ENCODE results near the gene ZNRF3. TPM values are rescaled to one million over a fixed set of nuclear protein-coding genes. Genes with fewer than 3 reads are reported as not detected.

The ZNRF3 gene
- polyA plus RNA-seq, 1 of the 3 experiments (the other 2 are of a cell fraction): 4.2 TPM

DNA sequence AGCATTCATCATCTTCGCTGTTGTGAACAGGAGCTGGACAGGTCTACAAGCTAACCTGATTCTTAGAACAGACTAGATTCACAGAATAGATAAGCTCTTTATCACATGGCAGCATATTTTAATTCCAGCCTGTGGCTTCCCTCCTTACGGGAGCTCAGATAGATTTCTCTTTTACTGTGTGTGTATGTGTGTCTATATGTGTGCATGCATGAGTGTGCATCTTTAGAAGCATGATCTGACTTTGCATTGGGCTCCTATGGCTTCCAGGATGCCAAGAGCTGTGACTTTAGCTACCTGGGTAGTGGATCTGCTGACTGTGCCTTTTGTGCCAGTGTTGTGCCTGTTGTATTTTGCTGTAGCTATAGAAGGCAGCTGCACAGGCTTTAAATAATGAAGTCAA, 44.3 kb downstream of the ZNRF3 start:
- Histone ChIP-seq H2AFZ (ENCODE audit: low read depth) (no peak overlapping the region), H3K9ac (no peak overlapping the region), H3K4me2 (no peak overlapping the region), H3K36me3 (replicated peaks in 1 of 2; ENCODE audit: control insufficient read depth in 1 of 2, insufficient read depth in 2 of 2, low read length in 1 of 2) (no peaks in the 10 kb centered on the region), H3K79me2 (ENCODE audit: insufficient read depth) (peaks cover 38% of the 10 kb centered on the region), H3F3A (replicated peaks; ENCODE audit: insufficient read depth) (no peaks in the 10 kb centered on the region), H3K9me3 (no peaks in the 10 kb centered on the region), H3K27me3 (ENCODE audit: insufficient read depth) (no peaks in the 10 kb centered on the region), H3K4me1 (ENCODE audit: control insufficient read depth in 1 of 2, insufficient read depth in 2 of 2, low read depth in 1 of 2, low read length in 1 of 2) (peaks cover 0 to 16% of the 10 kb centered on the region in 2 experiments; a peak in 1 of 4 replicates), H3K4me3 (ENCODE audit: low read depth in 2 of 2, low read length in 1 of 2) (no peak overlapping the region), H3K27ac (ENCODE audit: low read depth in 2 of 2, low read length in 1 of 2) (no peak overlapping the region), H3K9me2 (no peaks in the 10 kb centered on the region), H4K20me1 (ENCODE audit: insufficient read depth) (peaks cover 32% of the 10 kb centered on the region; the same call in 1 of the 2 replicates)
- CTCF ChIA-PET: interaction anchor here (0.7 to 1.6 kb wide), 3 partner anchors 8 to 113 kb away, joined by 3 to 6 read pairs (median 5); no protein-coding TSS in a partner anchor
- 96% methylated on average over 2 of the region's 2 CpGs for WGBS (ENCODE audit: low lambda C conversion rate)
- DNase-seq: no peak
- TF ChIP-seq POLR2AphosphoS5 (IDR thresholded peaks at IDR 0.05; ENCODE audit: low read depth, low read length) (no peak), GATA2 (CRISPR knock-in tag; IDR thresholded peaks at IDR 0.05) (peak; percentile 42; the same call in 1 of the 2 replicates)
- TF ChIP-seq, protein P1, sequence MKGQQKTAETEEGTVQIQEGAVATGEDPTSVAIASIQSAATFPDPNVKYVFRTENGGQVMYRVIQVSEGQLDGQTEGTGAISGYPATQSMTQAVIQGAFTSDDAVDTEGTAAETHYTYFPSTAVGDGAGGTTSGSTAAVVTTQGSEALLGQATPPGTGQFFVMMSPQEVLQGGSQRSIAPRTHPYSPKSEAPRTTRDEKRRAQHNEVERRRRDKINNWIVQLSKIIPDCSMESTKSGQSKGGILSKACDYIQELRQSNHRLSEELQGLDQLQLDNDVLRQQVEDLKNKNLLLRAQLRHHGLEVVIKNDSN (IDR thresholded peaks at IDR 0.05; ENCODE audit: borderline replicate concordance, low read depth): no peak
- POLR2A ChIA-PET: interaction anchor here (0.9 kb wide), 1 partner anchor 11 kb away, joined by 3 read pairs; no protein-coding TSS in a partner anchor

DNA sequence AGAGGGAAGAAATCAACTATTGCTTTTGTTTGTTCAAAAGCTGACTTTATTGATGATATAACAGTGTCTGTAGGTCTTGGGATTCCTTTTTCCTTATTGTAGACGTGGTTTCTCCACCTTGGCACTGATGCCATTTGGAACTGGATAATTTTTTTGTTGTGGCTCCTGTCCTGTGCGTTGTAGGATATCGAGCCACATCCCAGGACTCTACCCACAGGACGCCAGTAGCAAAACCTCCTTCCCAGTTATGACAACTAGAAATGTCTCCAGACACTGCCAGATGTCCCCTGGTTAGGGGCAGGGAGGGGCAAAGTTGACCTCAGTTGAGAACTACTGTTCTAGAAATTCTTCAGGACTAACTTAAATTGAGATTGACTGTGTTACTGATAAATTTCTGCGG, 45.8 kb downstream of the ZNRF3 start:
- H2AFZ ChIP-seq (ENCODE audit: low read depth): no peak overlapping the region
- no peaks in the 10 kb centered on the region for H3K36me3 ChIP-seq (replicated peaks in 1 of 2; ENCODE audit: control insufficient read depth in 1 of 2, insufficient read depth in 2 of 2, low read length in 1 of 2)
- H3K9me2 ChIP-seq: no peaks in the 10 kb centered on the region
- no peak for DNase-seq
- H3K4me2 ChIP-seq: no peak overlapping the region
- POLR2A ChIA-PET: no interaction called here
- no peaks in the 10 kb centered on the region for H3F3A ChIP-seq (replicated peaks; ENCODE audit: insufficient read depth)
- CTCF ChIA-PET: interaction anchor here (0.7 kb wide), 1 partner anchor 111 kb away, joined by 3 read pairs; no protein-coding TSS in a partner anchor
- H3K4me1 ChIP-seq (ENCODE audit: control insufficient read depth in 1 of 2, insufficient read depth in 2 of 2, low read depth in 1 of 2, low read length in 1 of 2): peaks cover 0 to 8% of the 10 kb centered on the region in 2 experiments; a peak in 1 of 4 replicates
- TF ChIP-seq FOSL2 (IDR thresholded peaks at IDR 0.05; ENCODE audit: borderline replicate concordance, low read depth) (no peak), MEF2A (IDR thresholded peaks at IDR 0.05; ENCODE audit: borderline replicate concordance, low read depth) (no peak), POLR2AphosphoS5 (IDR thresholded peaks at IDR 0.05; ENCODE audit: low read depth, low read length) (no peak), TAF1 (IDR thresholded peaks at IDR 0.05; ENCODE audit: borderline replicate concordance, low read depth, low read length) (no peak), GABPA (IDR thresholded peaks at IDR 0.05; ENCODE audit: low read depth) (no peak), ELF1 (IDR thresholded peaks at IDR 0.05) (no peak), FOXM1 (IDR thresholded peaks at IDR 0.05; ENCODE audit: low read depth) (no peak), NRF1 (IDR thresholded peaks at IDR 0.05; ENCODE audit: low read depth, low read length) (no peak), RAD21 (IDR thresholded peaks at IDR 0.05; ENCODE audit: low read length) (no peak)
- H3K27ac ChIP-seq (ENCODE audit: low read depth in 2 of 2, low read length in 1 of 2): no peak overlapping the region
- no peak overlapping the region for H3K9ac ChIP-seq
- H3K79me2 ChIP-seq (ENCODE audit: insufficient read depth): peaks cover 36% of the 10 kb centered on the region
- no peaks in the 10 kb centered on the region for H3K9me3 ChIP-seq
- H3K27me3 ChIP-seq (ENCODE audit: insufficient read depth): no peaks in the 10 kb centered on the region
- WGBS (ENCODE audit: low lambda C conversion rate): 97% methylated on average over 5 of the region's 5 CpGs
- no peak overlapping the region for H3K4me3 ChIP-seq (ENCODE audit: low read depth in 2 of 2, low read length in 1 of 2)
- H4K20me1 ChIP-seq (ENCODE audit: insufficient read depth): peaks cover 32% of the 10 kb centered on the region; the same call in 1 of the 2 replicates

Measured in SK-N-SH (cell line).